Body of pancreas (tissue), 4 donors: Measurements from ENCODE around the gene PPA1. TPM values are rescaled to one million over a fixed set of nuclear protein-coding genes. Genes with fewer than 3 reads are reported as not detected.
"Not testable (repeated sequence)": the region's sequence is repeated elsewhere in the genome, so short reads cannot be mapped to it uniquely, and the experiment has no call there.

Source experiments
- ATAC-seq: fragments of 150-250 bp; one replicate; pipeline ENCODE4 v1.9.1; 2016
- DNase-seq, 4 donors: peaks; one replicate each; pipeline ENCODE4 v3.0.0-alpha.2; 2019
- H3K27ac ChIP-seq, 4 donors: fragments of 200-600 bp; sonication (generic); 1 replicate in 3 of 4; 2 replicates in 1 of 4; pipeline versions ENCODE4 v1.5.1 to v1.6.1; 2016 to 2019; ENCODE audit warnings: mild to moderate bottlenecking in 1 of 4, mixed read lengths in 1 of 4, moderate library complexity in 1 of 4
- H3K27me3 ChIP-seq, 2 donors: fragments of 200-600 bp; sonication (generic); one replicate each; pipeline ENCODE4 v1.6.0; 2016; ENCODE audit warnings: mild to moderate bottlenecking in 1 of 2
- H3K36me3 ChIP-seq, 2 donors: fragments of 200-600 bp; sonication (generic); replicated peaks in 1 of 2; 2 replicates each; pipeline ENCODE4 v1.5.1; 2016; ENCODE audit warnings: low read depth in 2 of 2; ENCODE audit not compliant: insufficient read depth in 1 of 2
- H3K4me1 ChIP-seq: fragments of 200-600 bp; sonication (generic); one replicate; pipeline ENCODE4 v1.6.0; 2016
- H3K4me3 ChIP-seq, 2 donors: fragments of 200-600 bp; sonication (generic); 1 replicate in 1 of 2; 2 replicates in 1 of 2; pipeline ENCODE4 v1.5.1; 2016 to 2019
- H3K9me3 ChIP-seq, 3 donors: fragments of 200-600 bp; sonication (generic); 1 replicate in 2 of 3; 2 replicates in 1 of 3; pipeline ENCODE4 v1.5.1; 2016
- CTCF ChIP-seq, 7 experiments: fragments of 450-650 bp in 4 of 7; fragments of 200-600 bp in 3 of 7; sonication (generic) in 3 of 7; IDR thresholded peaks; one replicate each; pipeline ENCODE4 v1.5.1; 2016 to 2019; ENCODE audit warnings: antibody characterized with exemption in 7 of 7
- POLR2A ChIP-seq, 3 donors: fragments of 450-650 bp; IDR thresholded peaks; one replicate each; pipeline ENCODE4 v1.6.1; 2016; ENCODE audit warnings: antibody characterized with exemption in 3 of 3, mild to moderate bottlenecking in 2 of 3
- WGBS, 2 donors: methylation state at CpG; one replicate each; pipeline ENCODE4 v1.1.5; 2017; 5-methylcytosine and 5-hydroxymethylcytosine counted together
- intact Hi-C: fragments of 100-400 bp; cut with DNase I; formaldehyde crosslinking; loops from one replicate; pipeline ENCODE4 v1.15.1; 2023
- small RNA-seq: library from RNA; depleted of rRNA; stranded (forward); fragments of <200 nt; gene quantifications from one replicate; pipeline ENCODE3, GENCODE V24; 2016
- total RNA-seq, 2 donors: library from RNA; depleted of rRNA; stranded (reverse); fragments of >200 nt; gene quantifications; one replicate each; pipeline ENCODE4 v1.1.0, GENCODE V29; 2016

The PPA1 gene
- total RNA-seq, 2 donors from 2014 or later = 101 to 108 TPM

GRCh38 chr10:70160798-70161197 is 72.4 kb downstream of the PPA1 start:
- WGBS, 2 donors = 25 to 32% methylated on average over 1 of the region's 1 CpG

GRCh38 chr10:70159366-70159765 is 73.9 kb downstream of the PPA1 start:
- H3K9me3 ChIP-seq, intact Hi-C loops, H3K4me3 ChIP-seq, DNase-seq, ATAC-seq, H3K27me3 ChIP-seq, H3K27ac ChIP-seq: not testable (repeated sequence)
- peaks cover 0 to 19% of the 10 kb centered on the region in 2 donors for H3K36me3 ChIP-seq
- 94 to 96% methylated on average over 3 of the region's 3 CpGs for WGBS, 2 donors
- peaks cover 38% of the 10 kb centered on the region for H3K4me1 ChIP-seq

More at GRCh38 chr10:70160798-70161197, 72.4 kb downstream of the PPA1 start:
- no peaks in the 10 kb centered on the region for H3K9me3 ChIP-seq
- H3K4me1 ChIP-seq = peaks cover 31% of the 10 kb centered on the region
- H3K27ac ChIP-seq = no peak overlapping the region
- no peak for ATAC-seq
- H3K4me3 ChIP-seq = no peak overlapping the region
- TF ChIP-seq CTCF (IDR thresholded peaks at IDR 0.05) = no peak
- TF ChIP-seq POLR2A (IDR thresholded peaks at IDR 0.05) = no peak
- no peaks in the 10 kb centered on the region for H3K27me3 ChIP-seq
- intact Hi-C loops = no loop called here
- peaks cover 0 to 15% of the 10 kb centered on the region in 2 donors for H3K36me3 ChIP-seq
- no peak for DNase-seq

GRCh38 chr10:70158113-70158512 is 75.1 kb downstream of the PPA1 start:
- Histone ChIP-seq H3K4me3 (no peak overlapping the region), H3K9me3 (no peaks in the 10 kb centered on the region), H3K27me3 (no peaks in the 10 kb centered on the region), H3K36me3 (peaks cover 0 to 21% of the 10 kb centered on the region in 2 donors), H3K27ac (no peak overlapping the region), H3K4me1 (peaks cover 27% of the 10 kb centered on the region)
- intact Hi-C loops = no loop called here
- ATAC-seq (no peak), DNase-seq (no peak)
- TF ChIP-seq POLR2A (IDR thresholded peaks at IDR 0.05) = no peak
- 59 to 68% methylated on average over 2 of the region's 2 CpGs for WGBS, 2 donors

GRCh38 chr10:70155255-70155838 is 77.9 kb downstream of the PPA1 start:
- intact Hi-C loops = no loop called here
- no peaks in the 10 kb centered on the region for H3K27me3 ChIP-seq
- H3K27ac ChIP-seq = no peak overlapping the region
- H3K36me3 ChIP-seq = peaks cover 0 to 27% of the 10 kb centered on the region in 2 donors
- no peaks in the 10 kb centered on the region for H3K9me3 ChIP-seq
- DNase-seq (no peak), ATAC-seq (no peak)
- peaks cover 14% of the 10 kb centered on the region for H3K4me1 ChIP-seq
- TF ChIP-seq POLR2A (IDR thresholded peaks at IDR 0.05) (no peak), CTCF (IDR thresholded peaks at IDR 0.05) (no peak)
- 23 to 30% methylated on average over 3 of the region's 3 CpGs for WGBS, 2 donors
- no peak overlapping the region for H3K4me3 ChIP-seq

Small RNAs within 50 kb of the gene (small RNA-seq; reads per million reads assigned to genes)
- not detected for gene RPS25P9

Other genes starting within 250 kb of the PPA1 start
- gene MACROH2A2, start 180.6 kb downstream of the PPA1 start, total RNA-seq = 10 to 100 TPM in 1 of 2 donors, under 1 TPM in 1; 0.99 to 10.6 TPM
- 10 to 100 TPM in 1 of 2 donors, 1 to 10 TPM in 1; 4.2 to 12.2 TPM for gene AIFM2, start 100.6 kb downstream of the PPA1 start, total RNA-seq
- 10 to 100 TPM; 16.2 to 17.6 TPM for gene TYSND1, start 86.7 kb downstream of the PPA1 start, total RNA-seq
- gene SAR1A, start 62.9 kb downstream of the PPA1 start, total RNA-seq = 10 to 100 TPM; 26.0 to 29.8 TPM
- not detected for gene NPFFR1, start 50.6 kb upstream of the PPA1 start, total RNA-seq
- 1 to 10 TPM in 1 of 2 donors, under 1 TPM in 1; 0.66 to 1.6 TPM for gene LRRC20, start 149.2 kb upstream of the PPA1 start, total RNA-seq
- 10 to 100 TPM; 44.9 to 47.1 TPM for gene EIF4EBP2, start 170.7 kb upstream of the PPA1 start, total RNA-seq
- gene NODAL, start 208.3 kb upstream of the PPA1 start, total RNA-seq = not detected
- 10 to 100 TPM in 1 of 2 donors, 1 to 10 TPM in 1; 4.9 to 11.7 TPM for gene PALD1, start 245.3 kb upstream of the PPA1 start, total RNA-seq